ENCODE measurements around the gene IFT27.

Gene IFT27

GRCh38 chr22:36764060-36764459 lies 11.9 kb downstream of the IFT27 start:
- Histone ChIP-seq H3K4me2 (no peak overlapping the region), H3K9ac (no peak overlapping the region), H2AFZ (ENCODE audit: low read depth) (no peak overlapping the region), H3K27ac (no peak overlapping the region), H3K4me3 (IDR thresholded peaks at IDR 0.05; ENCODE audit: insufficient read depth, low read depth, low read length) (no peak overlapping the region), H3K27me3 (ENCODE audit: insufficient read depth, low read depth) (no peaks in the 10 kb centered on the region; the same call in 1 of the 2 replicates), H3K4me1 (ENCODE audit: low read depth, poor library complexity, severe bottlenecking) (no peaks in the 10 kb centered on the region), H4K20me1 (ENCODE audit: insufficient read depth) (no peaks in the 10 kb centered on the region), H3K79me2 (ENCODE audit: insufficient read depth, low read depth) (no peaks in the 10 kb centered on the region), H3K36me3 (ENCODE audit: insufficient read depth) (no peaks in the 10 kb centered on the region)
- TF ChIP-seq CTCF (conservative IDR thresholded peaks at IDR 0.05; ENCODE audit: low read depth, low read length): no peak

- H3K9ac ChIP-seq: no peak overlapping the region
- no peaks in the 10 kb centered on the region for H4K20me1 ChIP-seq (ENCODE audit: insufficient read depth)
- no peaks in the 10 kb centered on the region; the same call in 1 of the 2 replicates for H3K27me3 ChIP-seq (ENCODE audit: insufficient read depth, low read depth)
- H3K79me2 ChIP-seq (ENCODE audit: insufficient read depth, low read depth): no peaks in the 10 kb centered on the region
- H3K4me3 ChIP-seq (IDR thresholded peaks at IDR 0.05; ENCODE audit: insufficient read depth, low read depth, low read length): no peak overlapping the region
- no peak overlapping the region for H3K4me2 ChIP-seq
- no peak overlapping the region for H3K27ac ChIP-seq
- no peak for TF ChIP-seq CTCF (conservative IDR thresholded peaks at IDR 0.05; ENCODE audit: low read depth, low read length)
- H2AFZ ChIP-seq (ENCODE audit: low read depth): no peak overlapping the region
- no peaks in the 10 kb centered on the region for H3K4me1 ChIP-seq (ENCODE audit: low read depth, poor library complexity, severe bottlenecking)
- no peaks in the 10 kb centered on the region for H3K36me3 ChIP-seq (ENCODE audit: insufficient read depth)
Observed at GRCh38 chr22:36763576-36763975, 12.3 kb downstream of the IFT27 start.

DNA sequence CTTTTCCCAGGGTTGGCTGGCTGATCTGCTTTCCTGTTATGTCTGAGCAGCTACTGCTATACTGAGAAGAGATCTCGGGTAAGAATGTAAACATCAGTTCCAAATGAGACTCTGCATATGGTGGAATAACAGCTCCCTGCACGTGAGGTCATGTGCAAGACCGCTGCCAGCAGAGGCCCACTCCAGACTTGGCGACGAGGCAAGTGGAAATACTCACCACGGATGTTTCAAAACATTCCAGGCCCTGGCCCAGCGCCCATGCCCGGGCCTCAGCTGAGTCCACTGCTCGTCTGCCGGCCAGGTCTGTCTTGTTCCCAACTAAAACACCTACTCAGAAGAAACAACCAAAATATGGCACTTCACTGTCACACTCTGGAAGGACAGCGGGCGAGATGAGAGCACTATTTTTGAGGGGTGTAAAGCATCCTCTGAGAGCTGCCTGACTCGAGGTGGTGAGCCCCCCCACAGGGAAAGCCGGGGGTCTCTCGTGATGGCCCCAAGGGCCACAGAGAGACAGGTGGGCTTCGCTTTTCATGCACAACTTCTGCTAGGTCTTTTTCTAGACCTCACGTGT lies 13.1 kb downstream of the IFT27 start:
- H3K4me3 ChIP-seq (IDR thresholded peaks at IDR 0.05; ENCODE audit: insufficient read depth, low read depth, low read length): no peak overlapping the region
- no peak overlapping the region for H3K4me2 ChIP-seq
- no peaks in the 10 kb centered on the region; the same call in 1 of the 2 replicates for H3K27me3 ChIP-seq (ENCODE audit: insufficient read depth, low read depth)
- no peaks in the 10 kb centered on the region for H4K20me1 ChIP-seq (ENCODE audit: insufficient read depth)
- H3K9ac ChIP-seq: no peak overlapping the region
- no peaks in the 10 kb centered on the region for H3K79me2 ChIP-seq (ENCODE audit: insufficient read depth, low read depth)
- H2AFZ ChIP-seq (ENCODE audit: low read depth): no peak overlapping the region
- no peaks in the 10 kb centered on the region for H3K4me1 ChIP-seq (ENCODE audit: low read depth, poor library complexity, severe bottlenecking)
- no peak overlapping the region for H3K27ac ChIP-seq
- no peaks in the 10 kb centered on the region for H3K36me3 ChIP-seq (ENCODE audit: insufficient read depth)
- TF ChIP-seq CTCF (conservative IDR thresholded peaks at IDR 0.05; ENCODE audit: low read depth, low read length): no peak

- Histone ChIP-seq H3K9ac (no peak overlapping the region), H4K20me1 (ENCODE audit: insufficient read depth) (no peaks in the 10 kb centered on the region), H3K4me1 (ENCODE audit: low read depth, poor library complexity, severe bottlenecking) (no peaks in the 10 kb centered on the region), H3K4me2 (no peak overlapping the region), H3K27ac (no peak overlapping the region), H3K79me2 (ENCODE audit: insufficient read depth, low read depth) (no peaks in the 10 kb centered on the region), H3K27me3 (ENCODE audit: insufficient read depth, low read depth) (no peaks in the 10 kb centered on the region; the same call in 1 of the 2 replicates), H2AFZ (ENCODE audit: low read depth) (no peak overlapping the region), H3K4me3 (IDR thresholded peaks at IDR 0.05; ENCODE audit: insufficient read depth, low read depth, low read length) (no peak overlapping the region), H3K36me3 (ENCODE audit: insufficient read depth) (no peaks in the 10 kb centered on the region)
- no peak for TF ChIP-seq CTCF (conservative IDR thresholded peaks at IDR 0.05; ENCODE audit: low read depth, low read length)
Observed at GRCh38 chr22:36761553-36762240, 14.2 kb downstream of the IFT27 start.

Data from KMS-11 (cell line).